ENCODE results near the gene DDX11.
"Not testable (repeated sequence)": the region's sequence is repeated elsewhere in the genome, so short reads cannot be mapped to it uniquely, and the experiment has no call there.

The DDX11 gene

GRCh38 chr12:31073527-31074332 is at the start of gene DDX11:
Gene DDX11, plus strand, starts transcription at chr12:31073860. Its CDS starts 4,534 bp downstream, at chr12:31078394.
- POLR2A ChIA-PET: not testable (repeated sequence)
- TF ChIP-seq SP3 (tag by site-specific recombination; IDR thresholded peaks at IDR 0.05): peak; percentile 70
- TF ChIP-seq SP2 (tag by site-specific recombination; IDR thresholded peaks at IDR 0.05): peak; percentile 88
- TF ChIP-seq, protein P1, sequence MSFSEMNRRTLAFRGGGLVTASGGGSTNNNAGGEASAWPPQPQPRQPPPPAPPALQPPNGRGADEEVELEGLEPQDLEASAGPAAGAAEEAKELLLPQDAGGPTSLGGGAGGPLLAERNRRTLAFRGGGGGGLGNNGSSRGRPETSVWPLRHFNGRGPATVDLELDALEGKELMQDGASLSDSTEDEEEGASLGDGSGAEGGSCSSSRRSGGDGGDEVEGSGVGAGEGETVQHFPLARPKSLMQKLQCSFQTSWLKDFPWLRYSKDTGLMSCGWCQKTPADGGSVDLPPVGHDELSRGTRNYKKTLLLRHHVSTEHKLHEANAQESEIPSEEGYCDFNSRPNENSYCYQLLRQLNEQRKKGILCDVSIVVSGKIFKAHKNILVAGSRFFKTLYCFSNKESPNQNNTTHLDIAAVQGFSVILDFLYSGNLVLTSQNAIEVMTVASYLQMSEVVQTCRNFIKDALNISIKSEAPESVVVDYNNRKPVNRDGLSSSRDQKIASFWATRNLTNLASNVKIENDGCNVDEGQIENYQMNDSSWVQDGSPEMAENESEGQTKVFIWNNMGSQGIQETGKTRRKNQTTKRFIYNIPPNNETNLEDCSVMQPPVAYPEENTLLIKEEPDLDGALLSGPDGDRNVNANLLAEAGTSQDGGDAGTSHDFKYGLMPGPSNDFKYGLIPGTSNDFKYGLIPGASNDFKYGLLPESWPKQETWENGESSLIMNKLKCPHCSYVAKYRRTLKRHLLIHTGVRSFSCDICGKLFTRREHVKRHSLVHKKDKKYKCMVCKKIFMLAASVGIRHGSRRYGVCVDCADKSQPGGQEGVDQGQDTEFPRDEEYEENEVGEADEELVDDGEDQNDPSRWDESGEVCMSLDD (tag by site-specific recombination; IDR thresholded peaks at IDR 0.05): peak; percentile 77
- TF ChIP-seq ZNF600 (tag by site-specific recombination; IDR thresholded peaks at IDR 0.05): peak; percentile 90
- TF ChIP-seq EGR2 (tag by site-specific recombination; IDR thresholded peaks at IDR 0.05; ENCODE audit: low read depth): peak; percentile 56
- TF ChIP-seq ZFP69B (tag by site-specific recombination; IDR thresholded peaks at IDR 0.05): peak; percentile 79; the same call in 1 of the 2 replicates
- TF ChIP-seq ZBTB20 (tag by site-specific recombination; IDR thresholded peaks at IDR 0.05): peak; percentile 100
- TF ChIP-seq, protein P2, sequence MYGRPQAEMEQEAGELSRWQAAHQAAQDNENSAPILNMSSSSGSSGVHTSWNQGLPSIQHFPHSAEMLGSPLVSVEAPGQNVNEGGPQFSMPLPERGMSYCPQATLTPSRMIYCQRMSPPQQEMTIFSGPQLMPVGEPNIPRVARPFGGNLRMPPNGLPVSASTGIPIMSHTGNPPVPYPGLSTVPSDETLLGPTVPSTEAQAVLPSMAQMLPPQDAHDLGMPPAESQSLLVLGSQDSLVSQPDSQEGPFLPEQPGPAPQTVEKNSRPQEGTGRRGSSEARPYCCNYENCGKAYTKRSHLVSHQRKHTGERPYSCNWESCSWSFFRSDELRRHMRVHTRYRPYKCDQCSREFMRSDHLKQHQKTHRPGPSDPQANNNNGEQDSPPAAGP (tag by site-specific recombination; IDR thresholded peaks at IDR 0.05): 0 out of 2 replicates have a peak, but pooled peaks have one; percentile 36
- TF ChIP-seq ZXDB (tag by site-specific recombination; IDR thresholded peaks at IDR 0.05): peak; percentile 89
- peak; percentile 19; the same call in 1 of the 2 replicates for TF ChIP-seq GLIS1 (tag by site-specific recombination; IDR thresholded peaks at IDR 0.05)
- TF ChIP-seq, protein P3, sequence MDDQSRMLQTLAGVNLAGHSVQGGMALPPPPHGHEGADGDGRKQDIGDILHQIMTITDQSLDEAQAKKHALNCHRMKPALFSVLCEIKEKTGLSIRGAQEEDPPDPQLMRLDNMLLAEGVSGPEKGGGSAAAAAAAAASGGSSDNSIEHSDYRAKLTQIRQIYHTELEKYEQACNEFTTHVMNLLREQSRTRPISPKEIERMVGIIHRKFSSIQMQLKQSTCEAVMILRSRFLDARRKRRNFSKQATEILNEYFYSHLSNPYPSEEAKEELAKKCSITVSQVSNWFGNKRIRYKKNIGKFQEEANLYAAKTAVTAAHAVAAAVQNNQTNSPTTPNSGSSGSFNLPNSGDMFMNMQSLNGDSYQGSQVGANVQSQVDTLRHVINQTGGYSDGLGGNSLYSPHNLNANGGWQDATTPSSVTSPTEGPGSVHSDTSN (CRISPR knock-in tag; IDR thresholded peaks at IDR 0.05): peak; percentile 81; the same call in 1 of the 2 replicates
- peak; percentile 70; the same call in 1 of the 2 replicates for TF ChIP-seq PATZ1 (tag by site-specific recombination; IDR thresholded peaks at IDR 0.05)
- TF ChIP-seq KLF9 (tag by site-specific recombination; IDR thresholded peaks at IDR 0.05; ENCODE audit: low read depth): peak; percentile 73
- 0 out of 2 replicates have a peak, but pooled peaks have one; percentile 47 for TF ChIP-seq ZBTB48 (tag by site-specific recombination; IDR thresholded peaks at IDR 0.05)
- peak; percentile 79 for TF ChIP-seq ZEB2 (tag by site-specific recombination; IDR thresholded peaks at IDR 0.05)
- TF ChIP-seq SETDB1 (IDR thresholded peaks at IDR 0.05; ENCODE audit: insufficient read length, low read length): peak; percentile 33
- TF ChIP-seq, protein P4, sequence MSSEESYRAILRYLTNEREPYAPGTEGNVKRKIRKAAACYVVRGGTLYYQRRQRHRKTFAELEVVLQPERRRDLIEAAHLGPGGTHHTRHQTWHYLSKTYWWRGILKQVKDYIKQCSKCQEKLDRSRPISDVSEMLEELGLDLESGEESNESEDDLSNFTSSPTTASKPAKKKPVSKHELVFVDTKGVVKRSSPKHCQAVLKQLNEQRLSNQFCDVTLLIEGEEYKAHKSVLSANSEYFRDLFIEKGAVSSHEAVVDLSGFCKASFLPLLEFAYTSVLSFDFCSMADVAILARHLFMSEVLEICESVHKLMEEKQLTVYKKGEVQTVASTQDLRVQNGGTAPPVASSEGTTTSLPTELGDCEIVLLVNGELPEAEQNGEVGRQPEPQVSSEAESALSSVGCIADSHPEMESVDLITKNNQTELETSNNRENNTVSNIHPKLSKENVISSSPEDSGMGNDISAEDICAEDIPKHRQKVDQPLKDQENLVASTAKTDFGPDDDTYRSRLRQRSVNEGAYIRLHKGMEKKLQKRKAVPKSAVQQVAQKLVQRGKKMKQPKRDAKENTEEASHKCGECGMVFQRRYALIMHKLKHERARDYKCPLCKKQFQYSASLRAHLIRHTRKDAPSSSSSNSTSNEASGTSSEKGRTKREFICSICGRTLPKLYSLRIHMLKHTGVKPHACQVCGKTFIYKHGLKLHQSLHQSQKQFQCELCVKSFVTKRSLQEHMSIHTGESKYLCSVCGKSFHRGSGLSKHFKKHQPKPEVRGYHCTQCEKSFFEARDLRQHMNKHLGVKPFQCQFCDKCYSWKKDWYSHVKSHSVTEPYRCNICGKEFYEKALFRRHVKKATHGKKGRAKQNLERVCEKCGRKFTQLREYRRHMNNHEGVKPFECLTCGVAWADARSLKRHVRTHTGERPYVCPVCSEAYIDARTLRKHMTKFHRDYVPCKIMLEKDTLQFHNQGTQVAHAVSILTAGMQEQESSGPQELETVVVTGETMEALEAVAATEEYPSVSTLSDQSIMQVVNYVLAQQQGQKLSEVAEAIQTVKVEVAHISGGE (tag by site-specific recombination; conservative IDR thresholded peaks at IDR 0.05; ENCODE audit: low read depth): peak; percentile 79
- TF ChIP-seq ZNF24 (tag by site-specific recombination; IDR thresholded peaks at IDR 0.05): 0 out of 2 replicates have a peak, but pooled peaks have one; percentile 17
- TF ChIP-seq ZNF580 (tag by site-specific recombination; IDR thresholded peaks at IDR 0.05): 0 out of 2 replicates have a peak, but pooled peaks have one; percentile 21
- TF ChIP-seq ZNF629 (tag by site-specific recombination; IDR thresholded peaks at IDR 0.05): peak; percentile 68
- TF ChIP-seq GLIS2 (tag by site-specific recombination; IDR thresholded peaks at IDR 0.05): peak; percentile 41; the same call in 1 of the 2 replicates
- peak; percentile 56; the same call in 1 of the 2 replicates for TF ChIP-seq IKZF3 (tag by site-specific recombination; IDR thresholded peaks at IDR 0.05)
- TF ChIP-seq ZNF146 (tag by site-specific recombination; IDR thresholded peaks at IDR 0.05): 0 out of 2 replicates have a peak, but pooled peaks have one; percentile 4
- peak; percentile 90 for TF ChIP-seq ZNF335 (tag by site-specific recombination; conservative IDR thresholded peaks at IDR 0.05)
- 0 out of 2 replicates have a peak, but pooled peaks have one; percentile 86 for TF ChIP-seq BCL11B (tag by site-specific recombination; IDR thresholded peaks at IDR 0.05; ENCODE audit: low read depth)
- peak; percentile 41; the same call in 1 of the 2 replicates for TF ChIP-seq ZNF596 (tag by site-specific recombination; IDR thresholded peaks at IDR 0.05)
- TF ChIP-seq KLF8 (tag by site-specific recombination; IDR thresholded peaks at IDR 0.05): peak; percentile 44

More at GRCh38 chr12:31073527-31074332, at the start of gene DDX11:
- not testable (repeated sequence) for H3K4me1 ChIP-seq (ENCODE audit: control insufficient read depth, insufficient read depth, low read length); H3K9me3 ChIP-seq (ENCODE audit: control insufficient read depth, insufficient read depth, low read depth, low read length); H3K36me3 ChIP-seq (ENCODE audit: control insufficient read depth in 2 of 2, insufficient read depth in 1 of 2, low read length in 2 of 2)
- CTCF ChIA-PET: interaction anchor here (0.6 to 1.3 kb wide), 2 partner anchors 84 to 206 kb away, joined by 3 to 4 read pairs; no protein-coding TSS in a partner anchor
- Histone ChIP-seq H3K27ac (ENCODE audit: extremely low read depth, low read depth, low read length) (peak within 1 kb of the TSS; percentile 86), H3K4me3 (ENCODE audit: low read depth, low read length) (peak within 1 kb of the TSS; percentile 52)

Data from HEK293 (cell line).